ENCODE results near the gene IFFO2.

- TF ChIP-seq USF2 (IDR thresholded peaks at IDR 0.05; ENCODE audit: borderline replicate concordance, low read depth, low read length) (no peak), SIN3A (IDR thresholded peaks at IDR 0.05; ENCODE audit: borderline replicate concordance, low read depth, low read length) (no peak), CTCF (IDR thresholded peaks at IDR 0.05) (no peak), NRF1 (IDR thresholded peaks at IDR 0.05; ENCODE audit: low read depth, low read length) (no peak), RAD21 (IDR thresholded peaks at IDR 0.05; ENCODE audit: low read length) (no peak), EP300 (IDR thresholded peaks at IDR 0.05; ENCODE audit: borderline replicate concordance in 1 of 2, low read depth in 1 of 2, low read length in 1 of 2) (no peak), TAF1 (IDR thresholded peaks at IDR 0.05; ENCODE audit: borderline replicate concordance, low read depth, low read length) (no peak), MAX (IDR thresholded peaks at IDR 0.05; ENCODE audit: low read depth) (no peak), PBX3 (IDR thresholded peaks at IDR 0.05) (no peak), EZH2phosphoT487 (IDR thresholded peaks at IDR 0.05; ENCODE audit: borderline replicate concordance, low read depth) (no peak), ELF1 (IDR thresholded peaks at IDR 0.05) (no peak), FOXJ3 (CRISPR knock-in tag; IDR thresholded peaks at IDR 0.05) (no peak)
Measured at GRCh38 chr1:18981242-18981641, 24.8 kb upstream of the IFFO2 start.

Data from SK-N-SH (cell line).